ENCODE measurements around the gene ZNF433.
A peak's percentile ranks its signal among the peaks of the same experiment; 100 is the strongest.

Gene ZNF433

DNA sequence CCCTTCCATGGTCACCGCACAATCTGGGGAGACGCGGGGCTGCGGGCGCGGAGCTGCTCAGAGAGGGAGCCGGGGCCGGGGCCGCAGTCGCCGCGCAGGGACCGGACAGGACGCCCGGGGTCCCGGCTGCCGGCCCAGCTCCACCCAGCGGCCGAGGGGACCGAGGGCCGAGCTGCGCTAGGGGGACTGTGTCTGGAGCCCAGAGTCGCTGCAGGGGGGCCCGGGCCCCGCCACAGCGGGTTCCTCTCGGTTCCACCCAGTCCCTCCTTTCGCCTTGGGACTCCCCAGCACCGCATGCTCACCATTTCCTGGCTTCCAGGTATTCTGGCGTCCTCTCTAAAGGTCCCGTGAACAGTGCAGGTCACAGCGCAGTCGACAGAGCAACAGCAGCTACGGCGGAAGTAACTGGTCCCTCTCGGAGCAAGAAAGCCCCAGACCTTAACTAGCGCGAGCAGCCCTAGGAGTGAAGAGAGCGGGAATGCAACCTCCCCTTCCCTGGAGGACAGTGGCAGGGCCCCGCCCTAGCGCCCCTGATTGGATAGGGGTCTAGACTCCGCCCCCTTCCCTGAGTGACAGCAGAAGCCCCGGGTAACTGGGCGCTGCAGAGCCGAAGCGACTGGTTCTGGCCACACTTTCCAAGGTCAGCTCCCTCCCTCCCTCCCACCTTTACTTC, 17.2 kb upstream of the ZNF433 start, which contains the start of gene ZNF878:
TSS of gene ZNF878 (minus strand) at position 465 of the 673 bp plus-strand sequence. CDS start at position 305, 160 bp downstream.
- H4K20me1 ChIP-seq: no peaks in the 10 kb centered on the region; a peak in 1 of 22 replicates
- TF ChIP-seq Cebpa-rat (IDR thresholded peaks at IDR 0.05): no peak
- H3K4me2 ChIP-seq: peak within 1 kb of the TSS; percentile 86 to 99 (median 96)
- H3K27ac ChIP-seq: peak within 1 kb of the TSS; percentile 21 to 82 (median 72); a peak in 21 of 22 replicates
- no peaks in the 10 kb centered on the region for H3K27me3 ChIP-seq
- H3K4me1 ChIP-seq: peaks cover 8 to 13% (median 9%) of the 10 kb centered on the region in 10 experiments; a peak in 19 of 20 replicates
- H3K36me3 ChIP-seq: peaks cover 4 to 28% (median 16%) of the 10 kb centered on the region in 11 experiments
- peak within 1 kb of the TSS; percentile 76 to 87 (median 81) for H3K9ac ChIP-seq
- H3K4me3 ChIP-seq: peak within 1 kb of the TSS; percentile 74 to 84 (median 77)
- H3K9me3 ChIP-seq (replicated peaks in 1 of 11): peaks cover 26 to 38% (median 32%) of the 10 kb centered on the region in 11 experiments

DNA sequence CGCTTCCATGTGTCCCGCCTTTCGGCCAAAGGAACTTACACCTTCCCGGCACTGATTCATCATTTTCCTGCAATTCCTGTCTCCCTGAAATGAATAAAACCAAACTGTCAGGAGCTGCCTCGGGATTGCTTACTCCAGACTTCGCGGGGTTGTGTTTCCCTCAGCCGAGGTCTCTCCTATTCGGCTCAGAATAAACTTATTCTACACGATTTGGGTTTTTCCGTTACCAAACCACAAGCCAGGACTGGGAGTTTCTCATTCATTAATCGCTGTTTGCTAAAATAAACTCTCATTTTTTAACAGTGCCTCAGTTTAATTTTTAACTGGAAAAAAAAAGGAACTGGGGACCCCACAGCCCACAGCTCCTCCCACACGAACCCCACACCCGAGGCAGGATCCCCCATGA, 16.6 kb upstream of the ZNF433 start:
- Histone ChIP-seq H3K4me3 (peak overlapping the region; percentile 74 to 84 (median 77)), H3K9me3 (replicated peaks in 1 of 11) (peaks cover 31 to 43% (median 37%) of the 10 kb centered on the region in 11 experiments), H3K4me1 (peaks cover 8 to 13% (median 9%) of the 10 kb centered on the region in 10 experiments; a peak in 19 of 20 replicates), H3K9ac (peak overlapping the region; percentile 76 to 87 (median 81)), H3K27me3 (no peaks in the 10 kb centered on the region), H3K4me2 (peak overlapping the region; percentile 86 to 99 (median 96)), H4K20me1 (no peaks in the 10 kb centered on the region; a peak in 1 of 22 replicates), H3K27ac (peak overlapping the region in 10 of 11 experiments; percentile 64 to 82 (median 72); a peak in 21 of 22 replicates), H3K36me3 (peaks cover 10 to 33% (median 22%) of the 10 kb centered on the region in 11 experiments)
- no peak for TF ChIP-seq Cebpa-rat (IDR thresholded peaks at IDR 0.05)

DNA sequence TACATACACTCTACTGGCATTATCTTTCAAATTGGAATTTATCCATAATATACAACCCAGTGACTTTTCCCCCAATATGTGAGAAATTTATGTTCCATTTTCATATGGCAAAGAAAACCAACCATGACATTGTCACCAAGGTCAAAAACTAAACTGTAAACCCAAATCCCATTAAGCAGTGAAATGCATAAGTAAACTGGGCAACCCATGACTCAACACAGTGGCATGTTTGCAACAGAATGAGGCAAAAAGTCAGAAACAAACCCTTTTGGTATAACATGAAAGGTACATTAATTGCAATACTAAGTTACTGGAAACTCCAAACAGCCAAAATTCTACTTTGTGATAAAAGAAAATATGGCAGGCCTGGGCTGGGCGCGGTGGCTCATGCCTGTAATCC, 12.4 kb upstream of the ZNF433 start:
- H3K4me2 ChIP-seq: no peak overlapping the region
- peaks cover 51 to 76% (median 64%) of the 10 kb centered on the region in 11 experiments for H3K36me3 ChIP-seq
- no peak overlapping the region for H3K27ac ChIP-seq
- no peaks in the 10 kb centered on the region; a peak in 1 of 22 replicates for H4K20me1 ChIP-seq
- H3K4me3 ChIP-seq: peak overlapping the region in 2 of 10 experiments; percentile 0 to 26; a peak in 2 of 20 replicates
- no peaks in the 10 kb centered on the region for H3K27me3 ChIP-seq
- peaks cover 8 to 12% (median 9%) of the 10 kb centered on the region in 10 experiments; a peak in 19 of 20 replicates for H3K4me1 ChIP-seq
- no peak overlapping the region for H3K9ac ChIP-seq
- H3K9me3 ChIP-seq (replicated peaks in 1 of 11): peaks cover 73 to 86% (median 79%) of the 10 kb centered on the region in 11 experiments
- TF ChIP-seq Cebpa-rat (IDR thresholded peaks at IDR 0.05): no peak

DNA sequence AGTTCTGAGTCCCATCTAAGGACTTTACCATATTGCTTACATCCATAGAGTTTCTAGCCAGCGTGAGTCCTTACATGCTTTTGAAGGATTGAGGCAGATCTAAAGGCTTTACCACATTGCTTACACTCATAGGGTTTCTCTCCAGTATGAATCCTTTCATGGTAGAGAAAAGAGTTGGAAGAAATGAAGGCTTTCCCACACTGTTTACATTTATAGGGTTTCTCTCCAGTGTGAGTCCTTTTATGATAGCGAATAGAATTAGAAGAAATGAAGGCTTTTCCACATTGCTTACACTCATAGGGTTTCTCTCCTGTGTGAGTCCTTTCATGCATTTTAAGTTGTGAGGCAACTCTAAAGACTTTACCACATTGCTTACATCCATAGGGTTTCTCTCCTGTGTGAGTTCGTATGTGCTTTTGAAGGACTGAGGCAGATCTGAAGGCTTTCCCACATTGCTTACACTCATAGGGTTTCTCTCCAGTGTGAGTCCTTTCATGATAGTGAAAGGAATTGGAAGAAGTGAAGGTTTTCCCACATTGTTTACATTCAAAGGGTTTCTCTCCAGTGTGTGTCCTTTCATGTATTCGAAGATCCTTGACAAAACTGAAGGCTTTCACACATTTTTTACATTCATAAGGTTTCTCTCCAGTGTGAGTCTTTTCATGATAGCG, 8.4 kb upstream of the ZNF433 start:
- Histone ChIP-seq H3K4me1 (no peaks in the 10 kb centered on the region), H3K4me2 (no peak overlapping the region), H3K27me3 (no peaks in the 10 kb centered on the region), H3K27ac (no peak overlapping the region), H3K9ac (no peak overlapping the region), H3K4me3 (peak overlapping the region in 9 of 10 experiments; percentile 18 to 48 (median 28); a peak in 13 of 20 replicates), H3K9me3 (replicated peaks in 1 of 11) (peaks cover 100% of the 10 kb centered on the region in 11 experiments), H4K20me1 (no peaks in the 10 kb centered on the region), H3K36me3 (peaks cover 80 to 100% (median 97%) of the 10 kb centered on the region in 11 experiments)
- TF ChIP-seq Cebpa-rat (IDR thresholded peaks at IDR 0.05): no peak

DNA sequence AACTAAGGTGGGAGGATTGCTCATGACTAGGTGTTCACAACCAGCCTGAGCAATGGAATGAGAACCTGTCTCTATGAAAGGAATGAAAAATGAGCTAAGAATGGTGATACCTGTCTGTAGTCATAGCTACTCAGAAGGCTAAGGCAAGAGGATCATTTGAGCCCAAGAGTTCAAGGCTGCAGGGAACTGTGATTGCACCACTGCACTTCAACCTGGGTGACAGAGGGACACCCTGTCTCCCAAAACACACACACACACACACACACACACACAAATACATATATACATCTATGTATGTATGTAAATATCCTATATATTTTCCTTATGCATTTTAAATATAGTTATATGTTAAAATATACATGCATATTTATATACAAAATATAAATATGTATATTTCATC, 7.4 kb upstream of the ZNF433 start:
- peaks cover 87 to 100% (median 97%) of the 10 kb centered on the region in 11 experiments for H3K36me3 ChIP-seq
- no peak for TF ChIP-seq Cebpa-rat (IDR thresholded peaks at IDR 0.05)

DNA sequence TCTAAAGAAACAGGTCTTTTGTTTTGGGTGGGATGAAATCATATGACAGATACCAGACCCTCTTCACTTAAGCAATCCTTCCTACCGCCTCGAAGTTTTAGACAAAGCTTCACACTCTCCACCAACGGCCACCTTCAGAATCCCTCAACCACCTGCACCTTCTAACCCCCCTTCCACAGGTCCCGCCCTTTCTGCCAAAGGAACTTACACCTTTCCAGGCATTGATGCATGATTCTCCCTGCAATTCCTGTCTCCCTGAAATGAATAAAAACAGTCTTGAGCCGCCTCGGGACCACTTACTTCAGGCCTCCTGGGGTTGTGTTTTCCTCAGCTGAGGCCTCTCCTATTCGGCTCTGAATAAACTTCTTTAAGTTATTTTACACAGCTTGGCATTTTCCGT, 859 bp downstream of the ZNF433 start:
- H3K9ac ChIP-seq: peak overlapping the region in 2 of 11 experiments; percentile 61 to 75; a peak in 3 of 22 replicates
- no peak overlapping the region for H3K27ac ChIP-seq
- H3K36me3 ChIP-seq: peaks cover 38 to 86% (median 68%) of the 10 kb centered on the region in 11 experiments
- peak overlapping the region in 10 of 11 experiments; percentile 2 to 78 (median 66); a peak in 11 of 22 replicates for H3K4me2 ChIP-seq
- no peak for TF ChIP-seq Cebpa-rat (IDR thresholded peaks at IDR 0.05)
- H4K20me1 ChIP-seq: no peaks in the 10 kb centered on the region
- peaks cover 13 to 23% (median 16%) of the 10 kb centered on the region in 11 experiments; a peak in 21 of 22 replicates for H3K27me3 ChIP-seq
- H3K4me1 ChIP-seq: no peaks in the 10 kb centered on the region; a peak in 1 of 20 replicates
- H3K4me3 ChIP-seq: peak overlapping the region in 5 of 10 experiments; percentile 52 to 71 (median 61); a peak in 6 of 20 replicates
- H3K9me3 ChIP-seq (replicated peaks in 1 of 11): peaks cover 96 to 100% (median 99%) of the 10 kb centered on the region in 11 experiments

More for the DNA sequence above, 7.4 kb upstream of the ZNF433 start:
- Histone ChIP-seq H3K4me1 (no peaks in the 10 kb centered on the region), H3K9ac (no peak overlapping the region), H3K9me3 (replicated peaks in 1 of 11) (peaks cover 100% of the 10 kb centered on the region in 11 experiments), H3K27ac (no peak overlapping the region), H3K4me2 (no peak overlapping the region), H3K27me3 (no peaks in the 10 kb centered on the region), H3K4me3 (peak overlapping the region in 3 of 10 experiments; percentile 17 to 26 (median 24); a peak in 2 of 20 replicates), H4K20me1 (no peaks in the 10 kb centered on the region)

DNA sequence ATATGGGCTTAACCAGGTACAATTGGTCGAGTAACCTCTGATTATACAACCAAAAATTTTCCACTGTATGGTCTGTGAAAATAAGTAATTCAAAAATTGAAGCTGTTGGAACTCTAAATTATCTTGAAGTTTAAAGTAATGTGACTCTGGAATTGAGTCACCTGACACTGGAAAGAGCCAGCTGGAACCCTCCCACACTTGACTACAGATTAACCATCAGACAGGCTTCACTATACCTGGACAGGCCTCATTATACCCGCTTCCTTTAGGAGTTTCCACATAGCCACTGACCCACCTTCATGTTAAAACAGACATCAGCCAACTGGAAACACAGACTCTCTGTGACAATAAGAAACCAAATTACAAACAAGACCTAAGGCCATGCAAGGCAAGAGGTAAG, 1.3 kb downstream of the ZNF433 start:
- no peak overlapping the region for H3K4me3 ChIP-seq
- no peak for TF ChIP-seq Cebpa-rat (IDR thresholded peaks at IDR 0.05)
- H3K4me1 ChIP-seq: no peaks in the 10 kb centered on the region; a peak in 1 of 20 replicates
- peaks cover 96 to 100% (median 99%) of the 10 kb centered on the region in 11 experiments for H3K9me3 ChIP-seq (replicated peaks in 1 of 11)
- peaks cover 37 to 86% (median 68%) of the 10 kb centered on the region in 11 experiments for H3K36me3 ChIP-seq
- H3K9ac ChIP-seq: no peak overlapping the region
- H3K27me3 ChIP-seq: peaks cover 13 to 23% (median 16%) of the 10 kb centered on the region in 11 experiments; a peak in 21 of 22 replicates
- no peaks in the 10 kb centered on the region for H4K20me1 ChIP-seq
- 0 out of 22 replicates have a peak overlapping the region, but pooled peaks of 1 of the 11 experiments have one; percentile 2 for H3K4me2 ChIP-seq
- H3K27ac ChIP-seq: no peak overlapping the region

DNA sequence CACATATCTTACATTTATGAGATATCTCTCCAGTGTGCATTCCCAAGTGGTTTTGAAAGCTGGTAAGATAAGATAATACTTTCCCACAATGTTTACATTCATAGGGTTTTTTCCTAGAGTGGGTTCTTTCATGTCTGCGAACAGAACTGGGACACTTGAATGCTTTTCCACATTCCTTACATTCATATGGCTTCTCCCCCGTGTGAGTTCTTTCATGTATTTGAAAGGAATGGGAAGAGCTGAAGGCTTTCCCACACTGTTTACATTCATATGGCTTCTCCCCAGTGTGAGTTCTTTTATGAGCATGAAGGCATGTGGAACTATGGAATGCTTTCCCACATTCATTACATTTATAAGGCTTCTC, 19.7 kb downstream of the ZNF433 start:
- Histone ChIP-seq H3K27me3 (0 out of 22 replicates have a peak, but pooled peaks cover 0 to 4% (median 0%) of the 10 kb centered on the region in 11 experiments), H3K27ac (no peak overlapping the region), H3K4me1 (no peaks in the 10 kb centered on the region), H3K4me3 (peak overlapping the region in 6 of 10 experiments; percentile 3 to 49 (median 37); a peak in 6 of 20 replicates), H3K9ac (no peak overlapping the region), H3K36me3 (peaks cover 98 to 100% (median 100%) of the 10 kb centered on the region in 11 experiments), H3K9me3 (replicated peaks in 1 of 11) (peaks cover 100% of the 10 kb centered on the region in 11 experiments), H3K4me2 (no peak overlapping the region), H4K20me1 (no peaks in the 10 kb centered on the region)
- no peak for TF ChIP-seq Cebpa-rat (IDR thresholded peaks at IDR 0.05)

All from BLaER1 treated with 17β-estradiol and CSF1 and Interleukin-3, amounts not matched to agents 10 nM and 100 nM (cell line).